Measurements from ENCODE around the gene SLC27A5. TPM values are rescaled to one million over a fixed set of nuclear protein-coding genes. Genes with fewer than 3 reads are reported as not detected.

SLC27A5 gene
- total RNA-seq, 1 experiment from 2014 or later: 8.4 TPM

DNA sequence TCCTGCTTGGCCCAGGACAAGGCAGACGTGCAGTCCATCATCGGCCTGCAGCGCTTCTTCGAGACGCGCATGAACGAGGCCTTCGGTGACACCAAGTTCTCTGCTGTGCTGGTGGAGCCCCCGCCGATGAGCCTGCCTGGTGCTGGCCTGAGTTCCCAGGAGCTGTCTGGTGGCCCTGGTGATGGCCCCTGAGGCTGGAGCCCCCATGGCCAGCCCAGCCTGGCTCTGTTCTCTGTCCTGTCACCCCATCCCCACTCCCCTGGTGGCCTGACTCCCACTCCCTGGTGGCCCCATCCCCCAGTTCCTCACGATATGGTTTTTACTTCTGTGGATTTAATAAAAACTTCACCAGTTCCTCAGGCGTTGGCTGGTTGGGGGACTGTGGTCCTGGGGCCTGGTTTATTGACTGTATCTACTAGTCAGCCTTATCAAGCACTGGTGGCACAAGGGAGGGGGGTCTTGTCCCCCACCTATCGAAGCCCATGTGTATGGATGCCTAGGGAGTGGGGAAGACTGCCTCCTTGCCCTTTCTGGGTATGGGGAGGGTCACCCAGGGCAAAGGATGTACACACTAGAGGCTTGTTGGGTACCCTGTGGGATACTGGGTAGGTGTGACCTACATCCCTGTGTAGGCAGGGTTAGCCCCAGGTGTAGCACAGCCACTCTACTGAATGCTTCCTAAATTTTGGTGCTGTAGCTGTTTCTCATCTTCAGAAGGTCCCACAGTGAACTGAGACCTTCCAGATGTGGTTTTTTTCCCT lies 38.8 kb upstream of the SLC27A5 start:
- BruUV-seq (replicated peaks): no TSS peak
- H3K4me1 ChIP-seq (replicated peaks; ENCODE audit: insufficient read depth): peaks cover 17% of the 10 kb centered on the region; the same call in 1 of the 2 replicates
- TF ChIP-seq, protein P1, sequence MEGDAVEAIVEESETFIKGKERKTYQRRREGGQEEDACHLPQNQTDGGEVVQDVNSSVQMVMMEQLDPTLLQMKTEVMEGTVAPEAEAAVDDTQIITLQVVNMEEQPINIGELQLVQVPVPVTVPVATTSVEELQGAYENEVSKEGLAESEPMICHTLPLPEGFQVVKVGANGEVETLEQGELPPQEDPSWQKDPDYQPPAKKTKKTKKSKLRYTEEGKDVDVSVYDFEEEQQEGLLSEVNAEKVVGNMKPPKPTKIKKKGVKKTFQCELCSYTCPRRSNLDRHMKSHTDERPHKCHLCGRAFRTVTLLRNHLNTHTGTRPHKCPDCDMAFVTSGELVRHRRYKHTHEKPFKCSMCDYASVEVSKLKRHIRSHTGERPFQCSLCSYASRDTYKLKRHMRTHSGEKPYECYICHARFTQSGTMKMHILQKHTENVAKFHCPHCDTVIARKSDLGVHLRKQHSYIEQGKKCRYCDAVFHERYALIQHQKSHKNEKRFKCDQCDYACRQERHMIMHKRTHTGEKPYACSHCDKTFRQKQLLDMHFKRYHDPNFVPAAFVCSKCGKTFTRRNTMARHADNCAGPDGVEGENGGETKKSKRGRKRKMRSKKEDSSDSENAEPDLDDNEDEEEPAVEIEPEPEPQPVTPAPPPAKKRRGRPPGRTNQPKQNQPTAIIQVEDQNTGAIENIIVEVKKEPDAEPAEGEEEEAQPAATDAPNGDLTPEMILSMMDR (conservative IDR thresholded peaks at IDR 0.05): no peak
- TF ChIP-seq EZH2 (IDR thresholded peaks at IDR 0.05; ENCODE audit: low read depth): no peak
- no peaks in the 10 kb centered on the region for H3K27me3 ChIP-seq (ENCODE audit: insufficient read depth, low read depth)
- H3K27ac ChIP-seq: no peak overlapping the region
- no peak overlapping the region for H2AFZ ChIP-seq
- POLR2A ChIA-PET (ENCODE audit: unreplicated experiment): no interaction called here
- no peak for DNase-seq
- CTCF ChIA-PET: no interaction called here
- peaks cover 22% of the 10 kb centered on the region for H4K20me1 ChIP-seq (ENCODE audit: insufficient read depth)
- H3K36me3 ChIP-seq (ENCODE audit: low read depth): peaks cover 5% of the 10 kb centered on the region; the same call in 1 of the 2 replicates
- peaks cover 49% of the 10 kb centered on the region for H3K79me2 ChIP-seq (ENCODE audit: low read depth)
- no peak overlapping the region for H3K4me3 ChIP-seq
- no peak overlapping the region for H3K4me2 ChIP-seq
- H3K9me3 ChIP-seq (ENCODE audit: insufficient read depth, low read depth): no peaks in the 10 kb centered on the region
- H3K9me2 ChIP-seq (ENCODE audit: insufficient read depth): no peaks in the 10 kb centered on the region
- peaks cover 22% of the 10 kb centered on the region; the same call in 1 of the 2 replicates for H3F3A ChIP-seq (ENCODE audit: insufficient read depth, low read depth)
- intact Hi-C loops (cut with micrococcal nuclease; ENCODE audit: unreplicated experiment): no loop called here

DNA sequence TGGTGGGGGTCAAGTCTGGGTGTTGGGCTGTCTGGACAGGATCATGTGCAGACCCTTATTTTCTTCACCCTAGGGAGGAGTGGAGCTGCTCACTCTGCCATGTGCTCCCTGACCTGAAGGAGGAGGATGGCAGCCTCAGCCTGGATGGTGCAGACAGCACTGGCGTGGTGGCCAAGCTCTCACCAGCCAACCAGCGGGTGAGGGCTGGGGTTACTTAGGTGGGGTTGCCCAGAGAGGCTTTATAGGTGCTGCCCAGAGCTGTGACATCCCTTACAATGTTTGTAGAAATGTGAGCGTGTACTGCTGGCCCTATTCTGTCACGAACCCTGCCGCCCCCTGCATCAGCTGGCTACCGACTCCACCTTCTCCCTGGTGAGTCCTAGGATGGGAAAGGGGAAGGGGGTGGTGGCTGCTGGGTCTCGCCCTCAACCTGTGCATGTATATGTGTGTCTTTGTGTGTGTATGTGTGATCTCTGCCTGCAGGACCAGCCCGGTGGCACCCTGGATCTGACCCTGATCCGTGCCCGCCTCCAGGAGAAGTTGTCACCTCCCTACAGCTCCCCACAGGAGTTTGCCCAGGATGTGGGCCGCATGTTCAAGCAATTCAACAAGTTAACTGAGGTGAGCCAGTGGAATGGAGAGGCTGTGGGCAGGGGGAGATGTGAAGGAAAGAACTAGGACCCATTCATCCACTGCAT lies 38.0 kb upstream of the SLC27A5 start:
- intact Hi-C loops (cut with micrococcal nuclease; ENCODE audit: unreplicated experiment): no loop called here
- H3K36me3 ChIP-seq (ENCODE audit: low read depth): peaks cover 5% of the 10 kb centered on the region; the same call in 1 of the 2 replicates
- POLR2A ChIA-PET (ENCODE audit: unreplicated experiment): interaction anchor here (0.6 kb wide), 1 partner anchor 780 kb away, joined by 3 read pairs; the partner anchor contains the start of gene ZNF586

More for the DNA sequence above, 38.0 kb upstream of the SLC27A5 start:
- peaks cover 29% of the 10 kb centered on the region for H4K20me1 ChIP-seq (ENCODE audit: insufficient read depth)
- TSS peak; percentile 1 for BruUV-seq (replicated peaks)
- no peaks in the 10 kb centered on the region for H3K9me2 ChIP-seq (ENCODE audit: insufficient read depth)
- peaks cover 56% of the 10 kb centered on the region for H3K79me2 ChIP-seq (ENCODE audit: low read depth)
- H3K4me1 ChIP-seq (replicated peaks; ENCODE audit: insufficient read depth): peaks cover 17% of the 10 kb centered on the region; the same call in 1 of the 2 replicates
- DNase-seq: no peak
- H2AFZ ChIP-seq: no peak overlapping the region
- no peak overlapping the region for H3K27ac ChIP-seq
- no peak overlapping the region for H3K4me3 ChIP-seq
- peaks cover 22% of the 10 kb centered on the region; the same call in 1 of the 2 replicates for H3F3A ChIP-seq (ENCODE audit: insufficient read depth, low read depth)
- no peaks in the 10 kb centered on the region for H3K9me3 ChIP-seq (ENCODE audit: insufficient read depth, low read depth)
- TF ChIP-seq EZH2 (IDR thresholded peaks at IDR 0.05; ENCODE audit: low read depth): no peak
- TF ChIP-seq, protein P1 (conservative IDR thresholded peaks at IDR 0.05): no peak
- no peak overlapping the region for H3K4me2 ChIP-seq
- H3K27me3 ChIP-seq (ENCODE audit: insufficient read depth, low read depth): no peaks in the 10 kb centered on the region
- CTCF ChIA-PET: no interaction called here

All from PC-9 (cell line).